Left renal pelvis (tissue), 4 donors: ENCODE results near the gene KLHL24. TPM values are rescaled to one million over a fixed set of nuclear protein-coding genes. Genes with fewer than 3 reads are reported as not detected.

Source experiments
- polyA plus RNA-seq, 4 donors: library from polyadenylated mRNA; unstranded; fragments of 120-200 nt; gene quantifications; one replicate each; pipeline ENCODE4 v1.2.1, GENCODE V29; 2013; ENCODE audit not compliant: insufficient read length in 4 of 4

KLHL24 gene
- polyA plus RNA-seq, 4 donors: 40.5 to 53.9 (median 47.2) TPM

Other genes starting within 250 kb of the KLHL24 start
- gene MCF2L2, start 207.0 kb upstream of the KLHL24 start, polyA plus RNA-seq: 1 to 10 TPM in 1 of 4 donors, under 1 TPM in 3; 0.35 to 1.5 (median 0.93) TPM
- gene KLHL6, start 79.9 kb upstream of the KLHL24 start, polyA plus RNA-seq: 1 to 10 TPM; 1.0 to 1.6 (median 1.1) TPM
- 10 to 100 TPM; 27.2 to 41.8 (median 35.2) TPM for gene YEATS2, start 62.2 kb downstream of the KLHL24 start, polyA plus RNA-seq
- gene MAP6D1, start 190.0 kb downstream of the KLHL24 start, polyA plus RNA-seq: 1 to 10 TPM in 1 of 4 donors, under 1 TPM in 2, not detected in 1; 0.47 to 2.5 (median 0.72) TPM
- gene PARL, start 249.3 kb downstream of the KLHL24 start, polyA plus RNA-seq: 10 to 100 TPM; 47.7 to 56.9 (median 54.9) TPM